ENCODE results near the gene SNAI1. TPM values are rescaled to one million over a fixed set of nuclear protein-coding genes. Genes with fewer than 3 reads are reported as not detected.

Gene SNAI1
- total and polyA plus RNA-seq, 2 of the 4 experiments (the other 2 are of a cell fraction), result 0.54 to 13.7 TPM

DNA sequence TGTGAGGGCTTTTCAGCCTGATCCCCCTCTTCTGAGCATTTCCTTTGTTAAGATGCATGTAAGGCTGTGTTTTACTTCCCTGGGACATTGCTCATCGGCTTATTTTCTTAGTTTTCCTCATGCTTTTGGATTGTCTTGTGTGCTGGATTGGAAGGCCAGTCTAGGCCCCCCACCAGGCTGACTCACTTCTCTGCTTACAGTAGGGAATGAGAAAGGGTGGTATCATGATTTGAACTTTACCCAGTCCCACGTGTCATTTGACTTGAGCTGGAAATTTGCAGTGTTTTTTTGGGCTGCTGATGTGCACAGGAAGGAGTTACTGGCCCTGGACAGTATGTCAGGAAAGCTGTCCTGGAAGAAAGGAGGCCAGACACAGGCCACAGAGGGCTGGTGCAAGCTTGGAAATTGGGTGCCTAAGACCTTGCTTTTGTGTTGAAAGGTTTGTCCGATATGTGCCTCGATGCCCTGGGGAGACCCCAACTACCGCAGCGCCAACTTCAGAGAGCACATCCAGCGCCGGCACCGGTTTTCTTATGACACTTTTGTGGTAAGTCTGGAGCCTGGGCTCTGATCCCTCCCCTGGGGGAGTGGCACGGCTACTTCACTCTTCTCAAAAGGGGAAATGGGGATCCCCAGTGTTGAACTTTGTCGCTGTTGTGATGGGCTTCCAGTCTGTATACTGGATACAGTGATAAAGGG, 33.8 kb upstream of the SNAI1 start (continued):
- TF ChIP-seq MAZ (IDR thresholded peaks at IDR 0.05; ENCODE audit: borderline replicate concordance, low read depth, low read length) (peak; percentile 54; the same call in 1 of the 2 replicates), POLR2A (IDR thresholded peaks at IDR 0.05; ENCODE audit: low read depth, low read length) (no peak; the same call in 1 of the 2 replicates)

DNA sequence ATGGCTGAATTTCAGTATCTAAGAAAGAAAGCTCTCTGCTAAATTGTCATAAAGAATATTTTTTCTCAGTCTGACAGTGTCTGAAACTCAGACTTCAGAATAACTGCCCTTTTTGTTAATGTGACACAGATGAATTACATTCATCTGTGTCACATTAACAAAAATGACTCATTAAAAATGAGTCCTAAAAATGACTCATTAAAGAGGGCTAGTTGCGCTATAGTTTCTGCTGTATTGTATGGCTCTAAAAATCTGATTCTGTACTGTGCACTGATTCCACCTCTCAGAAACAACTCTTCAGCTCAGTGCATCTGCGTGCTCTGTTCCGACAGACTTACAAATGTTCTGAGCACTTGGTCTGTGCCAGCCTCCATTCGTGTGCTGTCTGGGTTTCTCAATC, 31.6 kb upstream of the SNAI1 start:
- H4K5ac ChIP-seq (ENCODE audit: low read depth, low read length), result peak overlapping the region; percentile 7; the same call in 1 of the 2 replicates
- H2AFZ ChIP-seq (replicated peaks; ENCODE audit: low read length, poor library complexity), result no peak overlapping the region
- ATAC-seq (ENCODE audit: low read depth), result peak; percentile 56
- peaks cover 50 to 66% of the 10 kb centered on the region in 2 experiments for H3K79me1 ChIP-seq (ENCODE audit: low read depth in 1 of 2, low read length in 2 of 2)
- peaks cover 22% of the 10 kb centered on the region for H3K9me1 ChIP-seq (ENCODE audit: insufficient read depth, low read length)
- H3K23ac ChIP-seq (ENCODE audit: low read depth, low read length), result peak overlapping the region; percentile 39
- H3K4me3 ChIP-seq (ENCODE audit: insufficient read depth, low read depth, low read length), result no peak overlapping the region
- peak overlapping the region; percentile 38; the same call in 1 of the 2 replicates for H3K18ac ChIP-seq (ENCODE audit: low read depth, low read length)
- peak overlapping the region; percentile 12; the same call in 1 of the 2 replicates for H3K4me2 ChIP-seq (ENCODE audit: low read depth, low read length)
- H3K9ac ChIP-seq (ENCODE audit: low read depth, low read length), result no peak overlapping the region; the same call in 1 of the 2 replicates
- peaks cover 23% of the 10 kb centered on the region for H3K4me1 ChIP-seq (ENCODE audit: control insufficient read depth, insufficient read depth, low read length)
- peak overlapping the region; percentile 54 for H3K4ac ChIP-seq (ENCODE audit: low read depth, low read length)
- ChIA-PET POLR2A (ENCODE audit: unreplicated experiment) (no interaction called here), CTCF (no interaction called here)
- peaks cover 57% of the 10 kb centered on the region for H3K36me3 ChIP-seq (ENCODE audit: control insufficient read depth, insufficient read depth, low read length)
- H2BK20ac ChIP-seq (ENCODE audit: low read depth, low read length), result peak overlapping the region; percentile 81; the same call in 1 of the 2 replicates
- peak overlapping the region; percentile 68 for H2BK5ac ChIP-seq (ENCODE audit: low read depth, low read length, poor library complexity, severe bottlenecking)
- H2BK15ac ChIP-seq (ENCODE audit: low read depth, low read length), result no peak overlapping the region; the same call in 2 of the 3 replicates
- H3K27me3 ChIP-seq (ENCODE audit: control insufficient read depth, insufficient read depth, low read length), result no peaks in the 10 kb centered on the region
- WGBS, 2 experiments (ENCODE audit: extremely low coverage in 2 of 2, insufficient read length in 1 of 2), result 0% methylated on average over 1 of the region's 4 CpGs; no CpG with 5 or more reads in 1 of the 2 experiments
- H2BK120ac ChIP-seq (ENCODE audit: low read depth, low read length), result peak overlapping the region; percentile 75
- DNase-seq, result peak; percentile 83
- H3K27ac ChIP-seq (ENCODE audit: insufficient read depth, low read length), result peak overlapping the region; percentile 48
- no TSS peak for BruUV-seq (replicated peaks)
- peaks cover 11% of the 10 kb centered on the region for H4K20me1 ChIP-seq (ENCODE audit: insufficient read depth, low read length)
- peak overlapping the region; percentile 21 for H4K91ac ChIP-seq (ENCODE audit: insufficient read depth, low read depth, low read length)
- H2AK9ac ChIP-seq (replicated peaks; ENCODE audit: low read depth, low read length, poor library complexity), result no peak overlapping the region
- intact Hi-C loops (cut with micrococcal nuclease), result no loop called here
- peak overlapping the region; percentile 23; the same call in 1 of the 2 replicates for H3K14ac ChIP-seq (replicated peaks; ENCODE audit: low read depth, low read length)
- H2AK5ac ChIP-seq (ENCODE audit: low read depth, low read length), result peak overlapping the region; percentile 54
- no peaks in the 10 kb centered on the region for H3K9me3 ChIP-seq (ENCODE audit: control insufficient read depth, insufficient read depth, low read length)
- H3K56ac ChIP-seq (ENCODE audit: extremely low read depth, insufficient read depth, low read length), result peak overlapping the region; percentile 42
- peak overlapping the region; percentile 9 to 47; a peak in 1 of 4 replicates for H4K8ac ChIP-seq (ENCODE audit: low read depth in 2 of 2, low read length in 2 of 2)
- dilution Hi-C loops (cut with HindIII; ENCODE audit: low sequenced_read_pairs, unreplicated experiment), result no loop called here
- in situ Hi-C loops (cut with MboI; ENCODE audit: low sequenced_read_pairs), result no loop called here
- TF ChIP-seq RAD21 (IDR thresholded peaks at IDR 0.05; ENCODE audit: low read length) (no peak), MAZ (IDR thresholded peaks at IDR 0.05; ENCODE audit: borderline replicate concordance, low read depth, low read length) (no peak), NFE2L2 (IDR thresholded peaks at IDR 0.05; ENCODE audit: low read depth, low read length) (no peak), BHLHE40 (IDR thresholded peaks at IDR 0.05; ENCODE audit: low read depth, low read length) (peak; percentile 43; the same call in 1 of the 2 replicates), POLR2A (IDR thresholded peaks at IDR 0.05; ENCODE audit: low read depth, low read length) (0 out of 2 replicates have a peak, but pooled peaks have one; percentile 26), SMC3 (IDR thresholded peaks at IDR 0.05; ENCODE audit: low read depth, low read length) (no peak), CEBPB (IDR thresholded peaks at IDR 0.05; ENCODE audit: low read depth, low read length) (peak; percentile 72), FOS (IDR thresholded peaks at IDR 0.05; ENCODE audit: low read depth, low read length) (peak; percentile 96), RFX5 (IDR thresholded peaks at IDR 0.05; ENCODE audit: low read depth, low read length) (no peak)
- TF ChIP-seq, protein P1, sequence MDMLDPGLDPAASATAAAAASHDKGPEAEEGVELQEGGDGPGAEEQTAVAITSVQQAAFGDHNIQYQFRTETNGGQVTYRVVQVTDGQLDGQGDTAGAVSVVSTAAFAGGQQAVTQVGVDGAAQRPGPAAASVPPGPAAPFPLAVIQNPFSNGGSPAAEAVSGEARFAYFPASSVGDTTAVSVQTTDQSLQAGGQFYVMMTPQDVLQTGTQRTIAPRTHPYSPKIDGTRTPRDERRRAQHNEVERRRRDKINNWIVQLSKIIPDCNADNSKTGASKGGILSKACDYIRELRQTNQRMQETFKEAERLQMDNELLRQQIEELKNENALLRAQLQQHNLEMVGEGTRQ (IDR thresholded peaks at IDR 0.05; ENCODE audit: low read depth, low read length), result no peak
- TF ChIP-seq, protein P2, sequence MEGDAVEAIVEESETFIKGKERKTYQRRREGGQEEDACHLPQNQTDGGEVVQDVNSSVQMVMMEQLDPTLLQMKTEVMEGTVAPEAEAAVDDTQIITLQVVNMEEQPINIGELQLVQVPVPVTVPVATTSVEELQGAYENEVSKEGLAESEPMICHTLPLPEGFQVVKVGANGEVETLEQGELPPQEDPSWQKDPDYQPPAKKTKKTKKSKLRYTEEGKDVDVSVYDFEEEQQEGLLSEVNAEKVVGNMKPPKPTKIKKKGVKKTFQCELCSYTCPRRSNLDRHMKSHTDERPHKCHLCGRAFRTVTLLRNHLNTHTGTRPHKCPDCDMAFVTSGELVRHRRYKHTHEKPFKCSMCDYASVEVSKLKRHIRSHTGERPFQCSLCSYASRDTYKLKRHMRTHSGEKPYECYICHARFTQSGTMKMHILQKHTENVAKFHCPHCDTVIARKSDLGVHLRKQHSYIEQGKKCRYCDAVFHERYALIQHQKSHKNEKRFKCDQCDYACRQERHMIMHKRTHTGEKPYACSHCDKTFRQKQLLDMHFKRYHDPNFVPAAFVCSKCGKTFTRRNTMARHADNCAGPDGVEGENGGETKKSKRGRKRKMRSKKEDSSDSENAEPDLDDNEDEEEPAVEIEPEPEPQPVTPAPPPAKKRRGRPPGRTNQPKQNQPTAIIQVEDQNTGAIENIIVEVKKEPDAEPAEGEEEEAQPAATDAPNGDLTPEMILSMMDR (conservative IDR thresholded peaks at IDR 0.05; ENCODE audit: low read depth, low read length), result no peak

Measured in IMR-90 (cell line).